SJSA1 (cell line): ENCODE results near the gene RFTN1. TPM values are rescaled to one million over a fixed set of nuclear protein-coding genes. Genes with fewer than 3 reads are reported as not detected.

Experiments used
- DNase-seq, 2 experiments: peaks; one replicate each; pipeline ENCODE4 v3.0.0-alpha.2; 2015 to 2020; ENCODE audit warnings: low spot score in 2 of 2, low read depth in 1 of 2
- H3K27ac ChIP-seq: fragments of 250-450 bp; sonication (Bioruptor Pico); 2 replicates; pipeline ENCODE4 v1.5.1; 2020; ENCODE audit warnings: mild to moderate bottlenecking, moderate library complexity
- H3K27me3 ChIP-seq: fragments of 250-450 bp; sonication (Bioruptor Pico); replicated peaks from 2 replicates; pipeline ENCODE4 v1.5.1; 2020; ENCODE audit warnings: mild to moderate bottlenecking, moderate library complexity
- H3K36me3 ChIP-seq: fragments of 250-450 bp; sonication (Bioruptor Pico); 2 replicates; pipeline ENCODE4 v1.5.1; 2020; ENCODE audit warnings: mild to moderate bottlenecking
- H3K4me1 ChIP-seq: fragments of 250-450 bp; sonication (Bioruptor Pico); replicated peaks from 2 replicates; pipeline ENCODE4 v1.6.1; 2021; ENCODE audit warnings: mild to moderate bottlenecking
- H3K4me3 ChIP-seq: fragments of 250-450 bp; sonication (Bioruptor Pico); 2 replicates; pipeline ENCODE4 v1.5.1; 2020; ENCODE audit warnings: mild to moderate bottlenecking
- H3K9me3 ChIP-seq: fragments of 250-450 bp; sonication (Bioruptor Pico); replicated peaks from 2 replicates; pipeline ENCODE4 v1.5.1; 2020; ENCODE audit warnings: mild to moderate bottlenecking
- total RNA-seq: library from RNA; depleted of rRNA; stranded (reverse); fragments of >200 nt; shearing (Covaris generic); gene quantifications from 2 replicates; pipeline ENCODE4 v1.2.3, GENCODE V29; 2014

RFTN1 gene
- total RNA-seq, 1 experiment from 2014 or later, result 54.3 TPM

DNA sequence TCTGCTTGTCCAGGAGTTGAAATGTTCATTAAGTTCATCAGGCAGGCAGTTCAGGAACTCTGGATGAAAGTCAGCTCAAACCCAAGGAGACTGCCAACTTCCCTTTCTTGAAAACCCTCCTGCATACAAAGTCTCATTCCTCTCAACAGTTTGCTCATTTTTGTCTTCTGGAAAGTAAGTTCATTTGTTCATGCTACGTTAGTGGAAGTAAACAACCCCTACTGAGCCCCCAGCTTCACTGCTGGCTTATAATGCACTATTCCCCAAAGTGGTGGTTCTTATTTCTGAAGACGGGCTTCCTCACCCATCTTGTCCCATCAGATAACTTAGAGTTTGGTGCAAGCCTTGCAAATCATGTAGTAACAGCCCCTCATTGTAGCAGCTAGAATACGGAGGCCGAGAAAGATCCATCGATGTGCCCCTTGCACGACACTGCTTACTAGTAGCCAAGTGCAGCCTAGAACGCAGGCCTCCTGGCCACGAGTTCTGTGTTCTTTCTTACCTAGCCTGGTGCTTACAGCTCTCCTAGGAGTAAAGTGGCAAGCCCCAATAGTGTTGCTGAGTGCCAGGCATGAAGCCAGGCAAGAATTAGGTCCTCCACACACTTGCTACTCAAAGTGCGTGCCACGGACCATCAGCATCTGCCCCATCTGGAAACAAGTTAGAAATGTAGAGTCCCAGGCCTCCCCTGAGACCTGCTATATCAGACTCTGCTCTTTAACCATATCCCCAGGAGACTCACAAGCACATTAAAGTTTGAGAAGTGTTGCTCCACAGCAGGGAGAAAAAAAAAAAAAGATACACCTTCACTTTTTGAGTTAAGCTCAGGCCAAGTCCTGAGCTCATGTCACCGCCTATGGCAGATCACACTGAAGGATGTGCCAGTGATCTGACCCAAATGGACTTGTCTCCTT is 82.5 kb downstream of the RFTN1 start:
- no peak overlapping the region for H3K27ac ChIP-seq
- H3K4me1 ChIP-seq, result peaks cover 20% of the 10 kb centered on the region
- H3K27me3 ChIP-seq, result no peaks in the 10 kb centered on the region
- H3K9me3 ChIP-seq, result no peaks in the 10 kb centered on the region
- H3K4me3 ChIP-seq, result no peak overlapping the region
- no peak for DNase-seq
- peaks cover 14% of the 10 kb centered on the region for H3K36me3 ChIP-seq

DNA sequence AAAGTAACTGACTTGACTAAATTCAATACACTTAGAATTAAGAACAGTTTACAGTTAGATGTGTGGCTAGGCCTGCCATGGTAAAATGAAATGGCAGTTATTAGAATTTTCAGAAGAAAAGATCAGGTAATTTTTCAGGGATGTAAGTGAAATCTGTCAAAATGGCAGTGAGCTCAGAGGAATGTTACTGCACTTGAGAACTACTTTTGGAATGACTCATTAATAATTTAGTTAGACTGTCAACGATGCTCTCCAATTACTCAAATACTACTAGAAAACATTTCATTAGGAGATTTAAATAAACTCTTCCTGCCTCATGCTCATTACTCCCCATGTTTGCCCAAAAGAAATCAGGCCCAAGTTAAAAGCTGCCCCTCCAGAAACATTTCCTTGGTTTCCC is 84.4 kb downstream of the RFTN1 start:
- Histone ChIP-seq H3K27me3 (no peaks in the 10 kb centered on the region), H3K36me3 (peaks cover 14% of the 10 kb centered on the region), H3K4me1 (peaks cover 20% of the 10 kb centered on the region), H3K9me3 (no peaks in the 10 kb centered on the region), H3K4me3 (no peak overlapping the region), H3K27ac (no peak overlapping the region)
- DNase-seq, result no peak

DNA sequence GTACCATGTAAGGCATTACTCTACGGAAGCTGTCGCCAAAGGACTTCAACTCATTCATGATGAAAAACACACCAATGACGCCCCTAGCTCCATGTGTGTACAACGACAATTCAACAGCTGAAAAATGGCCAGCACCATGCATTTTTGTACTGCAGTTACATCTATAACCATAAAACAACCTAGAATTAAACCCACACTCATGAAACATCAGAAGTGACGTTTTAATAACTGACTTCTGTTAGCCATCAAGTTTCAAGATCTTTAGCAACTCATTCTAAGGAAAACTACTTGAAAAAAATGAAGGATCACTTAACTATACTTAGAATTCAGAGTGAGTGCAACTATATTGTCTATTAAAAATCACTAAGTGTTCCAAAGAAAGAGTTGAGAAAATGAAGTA is 84.9 kb downstream of the RFTN1 start:
- Histone ChIP-seq H3K27me3 (no peaks in the 10 kb centered on the region), H3K4me3 (no peak overlapping the region), H3K4me1 (peaks cover 20% of the 10 kb centered on the region), H3K9me3 (no peaks in the 10 kb centered on the region), H3K36me3 (peaks cover 14% of the 10 kb centered on the region), H3K27ac (no peak overlapping the region)
- DNase-seq, result no peak

DNA sequence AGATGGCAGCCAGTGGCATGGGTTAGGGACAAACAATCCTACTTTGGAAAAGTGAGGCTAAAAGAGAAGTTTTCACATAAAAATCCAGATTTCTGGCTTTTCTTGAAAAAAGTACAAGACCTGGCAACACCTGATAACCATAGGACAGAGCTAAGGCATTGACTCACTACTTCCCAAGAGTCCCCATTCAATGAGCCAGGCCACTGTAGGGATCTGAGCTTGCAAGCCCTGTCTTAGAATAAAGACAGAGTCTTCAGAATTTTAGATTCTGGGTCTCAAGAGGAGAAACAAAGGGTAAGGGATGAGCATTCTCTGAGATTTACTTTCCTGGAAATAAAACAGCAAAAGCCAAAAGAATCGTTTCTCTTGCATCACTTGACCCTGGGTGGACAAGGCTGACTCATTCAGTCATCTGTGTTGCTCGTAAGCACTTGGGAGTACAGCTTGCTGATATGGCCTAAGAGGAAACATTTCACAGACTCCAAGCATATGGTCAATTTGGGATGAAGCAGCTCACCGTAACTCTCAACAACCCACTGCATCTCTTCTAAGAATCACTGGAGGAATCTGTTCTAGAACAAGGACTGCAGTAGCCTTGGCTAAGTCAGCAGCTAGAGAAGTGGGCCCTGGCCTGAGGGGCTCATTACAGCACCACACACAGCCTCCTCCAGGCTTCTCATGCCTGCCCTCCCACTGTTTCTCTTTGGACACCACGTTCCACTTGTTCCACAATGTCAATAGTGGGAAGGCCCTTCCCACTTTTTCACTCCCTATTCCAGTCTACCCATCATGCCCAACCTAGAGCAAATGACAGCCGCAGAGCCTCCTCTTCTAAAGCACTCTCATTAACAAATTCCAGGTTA is 86.2 kb downstream of the RFTN1 start:
- no peaks in the 10 kb centered on the region for H3K27me3 ChIP-seq
- H3K36me3 ChIP-seq, result peaks cover 11% of the 10 kb centered on the region; the same call in 1 of the 2 replicates
- DNase-seq, result peak in 1 of 2 experiments; percentile 47
- H3K4me1 ChIP-seq, result peaks cover 20% of the 10 kb centered on the region
- H3K27ac ChIP-seq, result peak overlapping the region; percentile 42
- H3K9me3 ChIP-seq, result no peaks in the 10 kb centered on the region
- no peak overlapping the region for H3K4me3 ChIP-seq

DNA sequence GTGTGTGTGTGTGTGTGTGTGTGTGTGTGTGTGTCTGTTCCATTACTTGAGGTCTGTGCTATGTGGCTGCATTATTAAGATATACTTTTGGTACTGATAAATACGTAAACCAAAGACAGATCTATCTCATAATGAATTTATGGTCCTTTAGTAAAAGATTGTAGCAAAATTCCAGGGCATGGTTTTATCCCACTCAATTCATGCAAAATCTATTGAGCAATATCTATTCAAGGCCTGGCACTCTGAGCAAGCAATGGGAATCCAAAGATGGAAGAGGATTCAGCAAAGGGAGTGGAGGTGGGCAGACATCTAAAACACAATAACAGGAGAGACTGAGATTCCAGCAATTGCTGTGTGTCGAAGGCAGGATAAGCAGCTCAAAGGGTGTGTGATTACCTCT is 86.8 kb downstream of the RFTN1 start:
- peak overlapping the region; percentile 42 for H3K27ac ChIP-seq
- peaks cover 6% of the 10 kb centered on the region; the same call in 1 of the 2 replicates for H3K36me3 ChIP-seq
- no peak for DNase-seq

DNA sequence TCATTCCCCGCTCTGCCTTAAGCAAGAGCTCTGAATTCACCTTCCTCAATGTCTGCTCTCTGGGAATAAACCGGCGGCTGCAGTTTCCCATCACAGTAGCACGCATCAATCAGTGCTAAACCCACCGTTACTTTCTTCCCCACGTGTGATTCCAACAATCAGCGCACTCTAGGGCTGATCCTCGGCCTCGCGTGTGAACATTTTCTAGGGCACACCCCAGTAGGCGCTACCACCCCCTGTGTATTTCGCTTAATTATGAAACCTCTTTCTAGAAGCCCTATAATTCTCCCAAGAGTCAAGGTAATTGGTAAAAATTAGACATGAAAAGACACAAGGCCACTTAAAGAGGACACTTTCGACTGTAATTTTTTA is 87.5 kb downstream of the RFTN1 start:
- Histone ChIP-seq H3K4me1 (peaks cover 20% of the 10 kb centered on the region), H3K9me3 (no peaks in the 10 kb centered on the region), H3K27me3 (no peaks in the 10 kb centered on the region), H3K27ac (no peak overlapping the region), H3K4me3 (no peak overlapping the region), H3K36me3 (peaks cover 3% of the 10 kb centered on the region; the same call in 1 of the 2 replicates)
- DNase-seq, result no peak

More for the DNA sequence above, 86.8 kb downstream of the RFTN1 start:
- Histone ChIP-seq H3K4me1 (peaks cover 20% of the 10 kb centered on the region), H3K9me3 (no peaks in the 10 kb centered on the region), H3K4me3 (no peak overlapping the region), H3K27me3 (no peaks in the 10 kb centered on the region)

DNA sequence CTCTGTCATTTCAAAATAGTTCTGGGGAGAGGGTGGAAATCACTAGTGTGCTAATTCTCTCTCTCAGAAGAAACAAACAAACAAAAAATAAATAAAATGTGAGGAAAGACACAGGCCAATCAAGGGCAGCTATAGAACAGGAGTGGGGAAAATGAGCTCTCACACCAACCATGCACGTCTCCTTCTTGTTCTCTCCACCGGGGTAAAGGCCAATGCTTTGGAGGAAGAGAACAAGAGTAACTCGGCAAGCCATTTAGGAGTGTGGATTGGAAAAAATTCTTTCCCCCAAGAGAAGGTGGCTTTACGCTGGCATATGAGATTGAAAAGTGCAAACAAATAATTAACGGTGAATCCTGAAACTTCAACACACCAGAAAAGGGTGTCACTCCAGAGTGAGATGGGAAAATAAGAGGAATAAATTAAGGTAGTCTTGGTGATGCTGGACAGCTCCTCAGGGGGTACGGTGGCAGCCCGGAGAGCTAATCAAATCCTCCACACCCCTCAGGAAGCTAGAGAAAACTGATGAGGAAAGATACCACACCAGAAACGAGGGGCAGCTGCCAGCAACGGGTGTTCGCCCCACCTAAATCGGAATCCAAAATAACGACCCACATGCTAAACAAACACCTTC is 88.0 kb downstream of the RFTN1 start:
- 0 out of 2 replicates have a peak, but pooled peaks cover 6% of the 10 kb centered on the region for H3K36me3 ChIP-seq
- H3K27ac ChIP-seq, result no peak overlapping the region
- H3K27me3 ChIP-seq, result no peaks in the 10 kb centered on the region
- no peak for DNase-seq
- peaks cover 20% of the 10 kb centered on the region for H3K4me1 ChIP-seq
- H3K9me3 ChIP-seq, result no peaks in the 10 kb centered on the region
- H3K4me3 ChIP-seq, result no peak overlapping the region

DNA sequence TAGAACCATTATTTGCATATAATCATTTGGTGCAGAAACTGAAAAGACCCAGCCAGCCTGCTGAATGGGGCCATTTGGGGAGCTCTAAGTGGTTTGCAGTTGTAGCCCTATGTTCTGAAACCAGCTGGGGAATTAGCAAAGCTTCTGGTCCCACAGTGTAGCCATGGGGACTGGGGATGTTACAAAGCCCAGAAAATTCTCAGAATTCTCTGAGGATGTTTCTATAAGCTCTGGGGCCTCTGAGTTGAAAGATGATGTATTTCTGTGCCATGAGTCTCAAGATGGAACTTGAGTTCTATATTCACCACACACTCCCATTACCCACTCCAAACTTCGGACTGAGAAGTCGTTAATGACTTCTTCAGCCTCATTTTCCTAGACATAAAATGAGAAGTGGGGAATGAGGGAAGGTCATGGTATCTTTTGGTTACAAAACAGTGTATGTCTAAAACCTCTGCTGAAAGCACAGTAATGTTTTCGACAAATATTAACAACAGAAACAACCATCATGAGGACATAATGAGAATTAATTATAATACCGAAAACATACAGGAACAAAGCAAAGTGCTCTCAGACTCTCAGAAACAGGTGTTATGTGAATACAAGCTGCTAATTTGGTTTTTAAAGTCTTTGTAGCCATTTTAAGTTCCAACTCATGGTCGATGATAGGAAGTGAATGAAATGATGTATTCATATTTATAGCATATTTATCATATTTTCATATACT is 89.4 kb downstream of the RFTN1 start:
- Histone ChIP-seq H3K4me1 (peaks cover 30% of the 10 kb centered on the region), H3K27me3 (no peaks in the 10 kb centered on the region), H3K4me3 (no peak overlapping the region), H3K36me3 (0 out of 2 replicates have a peak, but pooled peaks cover 4% of the 10 kb centered on the region), H3K9me3 (no peaks in the 10 kb centered on the region), H3K27ac (no peak overlapping the region)
- no peak for DNase-seq

DNA sequence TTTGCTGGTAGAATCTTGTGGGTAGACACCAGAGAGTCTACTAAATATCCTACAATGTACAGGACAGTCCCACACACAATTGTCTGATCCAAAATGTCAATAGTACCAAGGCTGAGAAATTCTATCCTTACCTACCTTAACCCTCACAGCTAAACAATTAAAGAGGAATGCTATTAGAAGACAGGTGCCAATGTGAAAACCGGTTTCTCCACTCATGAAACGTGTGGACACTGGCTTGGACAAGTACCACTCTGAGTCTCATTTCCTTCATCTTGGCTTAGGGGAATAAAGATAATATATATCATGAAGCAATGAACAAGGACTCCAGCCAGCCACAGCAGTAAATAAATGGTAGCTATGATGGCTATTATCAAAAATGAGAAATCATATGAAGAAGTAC is 90.2 kb downstream of the RFTN1 start:
- no peaks in the 10 kb centered on the region for H3K9me3 ChIP-seq
- H3K27ac ChIP-seq, result no peak overlapping the region
- DNase-seq, result no peak
- H3K4me1 ChIP-seq, result peaks cover 31% of the 10 kb centered on the region
- 0 out of 2 replicates have a peak, but pooled peaks cover 4% of the 10 kb centered on the region for H3K36me3 ChIP-seq
- no peaks in the 10 kb centered on the region for H3K27me3 ChIP-seq
- no peak overlapping the region for H3K4me3 ChIP-seq

DNA sequence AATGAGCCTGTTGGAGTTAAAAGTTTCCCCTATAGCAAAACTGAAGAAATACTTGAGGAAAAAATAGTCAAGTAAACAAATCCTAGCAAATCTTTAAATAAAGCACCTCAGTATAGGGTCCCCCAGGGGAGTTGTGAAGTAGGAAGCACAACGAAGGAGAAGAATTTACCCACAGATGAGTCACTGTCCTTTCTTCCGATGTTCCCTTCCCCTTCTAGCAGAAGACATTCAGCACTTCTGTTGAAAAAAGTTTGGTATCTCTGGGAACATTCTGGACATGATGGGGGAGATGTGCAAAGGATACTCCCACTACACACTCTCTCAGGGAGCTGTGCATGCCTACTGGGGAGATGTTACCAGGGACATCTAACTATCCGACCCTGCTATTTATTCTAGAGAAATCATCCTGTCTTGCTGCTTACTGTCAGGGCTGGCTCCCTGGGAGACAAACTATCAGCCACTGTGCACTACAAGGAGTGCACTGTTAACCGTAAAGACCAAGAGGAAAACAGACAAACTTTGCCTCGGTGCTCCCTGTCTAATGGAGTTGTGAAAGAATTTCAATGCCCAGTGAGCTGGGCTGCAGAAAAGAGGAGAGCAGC is 93.8 kb downstream of the RFTN1 start:
- Histone ChIP-seq H3K27me3 (no peaks in the 10 kb centered on the region), H3K36me3 (0 out of 2 replicates have a peak, but pooled peaks cover 4% of the 10 kb centered on the region), H3K4me3 (no peak overlapping the region), H3K27ac (no peak overlapping the region), H3K9me3 (no peaks in the 10 kb centered on the region), H3K4me1 (peaks cover 31% of the 10 kb centered on the region)
- peak in 1 of 2 experiments; percentile 48 for DNase-seq

DNA sequence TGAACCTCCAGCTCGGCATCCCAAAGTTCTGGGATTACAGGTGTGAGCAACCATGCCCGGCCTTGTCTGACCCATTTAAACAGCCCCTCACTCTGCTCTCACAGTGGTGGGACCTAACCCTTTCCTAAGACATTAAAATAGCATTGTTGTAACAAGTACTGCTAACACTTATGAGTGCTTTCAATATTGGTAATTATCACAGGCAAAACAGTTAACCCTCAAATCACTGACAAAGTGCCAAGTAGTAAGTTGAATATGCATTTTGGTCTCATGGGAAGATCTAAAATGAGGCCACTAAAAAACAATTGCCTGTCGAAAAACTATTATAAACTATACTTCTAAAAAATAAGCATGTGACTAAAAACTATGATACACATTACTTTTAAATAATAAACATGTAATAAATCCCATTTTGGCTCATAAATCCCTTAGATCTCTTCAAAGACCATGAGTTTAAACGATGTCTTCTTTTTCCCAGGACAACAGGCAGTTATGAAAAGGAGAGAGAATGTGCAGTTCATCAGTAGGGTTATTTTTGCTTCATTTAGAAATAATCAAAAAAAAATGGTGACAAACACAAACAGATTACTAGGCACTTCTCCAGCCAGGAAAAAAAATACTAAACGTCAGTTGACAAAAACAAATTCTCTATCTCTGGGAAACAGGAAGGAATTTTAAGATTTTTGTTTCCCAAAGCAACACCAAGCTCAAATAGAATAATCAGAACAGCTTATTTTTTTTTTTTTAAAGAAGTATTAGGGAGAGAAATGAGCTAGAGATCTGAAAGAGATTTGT is 95.4 kb downstream of the RFTN1 start:
- peaks cover 31% of the 10 kb centered on the region for H3K4me1 ChIP-seq

DNA sequence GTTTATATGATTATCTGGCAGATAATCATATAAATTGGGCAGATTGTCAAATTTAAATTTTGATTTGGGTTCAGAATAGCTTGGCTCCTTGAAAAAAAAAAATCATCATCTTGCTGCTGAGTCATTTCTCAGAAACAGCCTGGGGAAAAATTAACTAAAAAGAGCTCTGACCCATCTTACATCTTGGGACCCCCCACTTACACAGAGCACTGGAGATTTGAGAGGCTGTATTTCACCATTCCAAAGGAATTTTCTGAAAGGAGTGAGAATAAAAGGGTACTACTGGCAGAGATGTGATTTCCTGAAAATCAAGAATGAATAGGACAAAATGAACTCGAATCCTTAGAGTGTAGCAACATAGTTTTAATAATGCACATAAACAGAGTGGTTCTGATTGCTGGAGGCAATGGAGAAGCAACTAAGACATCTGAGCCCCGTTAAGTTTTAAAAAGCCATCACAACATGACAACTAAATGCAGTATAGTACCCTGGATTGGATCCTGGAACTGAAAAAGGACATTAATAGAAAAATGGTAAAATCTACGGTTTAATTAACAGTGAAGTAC is 97.5 kb downstream of the RFTN1 start:
- Histone ChIP-seq H3K27me3 (no peaks in the 10 kb centered on the region), H3K4me1 (peaks cover 31% of the 10 kb centered on the region), H3K9me3 (no peaks in the 10 kb centered on the region), H3K27ac (peak overlapping the region; percentile 16), H3K36me3 (0 out of 2 replicates have a peak, but pooled peaks cover 4% of the 10 kb centered on the region), H3K4me3 (no peak overlapping the region)
- DNase-seq, result peak in 1 of 2 experiments; percentile 24

More for the DNA sequence above, 95.4 kb downstream of the RFTN1 start:
- Histone ChIP-seq H3K27ac (no peak overlapping the region), H3K36me3 (0 out of 2 replicates have a peak, but pooled peaks cover 4% of the 10 kb centered on the region), H3K27me3 (no peaks in the 10 kb centered on the region), H3K9me3 (no peaks in the 10 kb centered on the region), H3K4me3 (no peak overlapping the region)
- no peak for DNase-seq
